ENCODE results near the gene ZNF831. TPM values are rescaled to one million over a fixed set of nuclear protein-coding genes. Genes with fewer than 3 reads are reported as not detected.

Gene ZNF831
- total RNA-seq, 1 donor from 2014 or later = not detected

- no peaks in the 10 kb centered on the region for H3K9me3 Mint-ChIP-seq
- no peaks in the 10 kb centered on the region for H3K36me3 Mint-ChIP-seq (ENCODE audit: low read depth)
- DNase-seq (ENCODE audit: low read depth, low spot score) = no peak
- H3K4me3 Mint-ChIP-seq = no peak overlapping the region
- peaks cover 7% of the 10 kb centered on the region for H3K4me1 Mint-ChIP-seq
- no peak for TF ChIP-seq CTCF (conservative IDR thresholded peaks at IDR 0.05)
- H3K27ac Mint-ChIP-seq (ENCODE audit: unreplicated experiment) = no peak overlapping the region
- H3K27me3 Mint-ChIP-seq (ENCODE audit: low read depth) = peaks cover 86% of the 10 kb centered on the region
Measured at GRCh38 chr20:59301343-59302007, 137.9 kb downstream of the ZNF831 start.

- Mint-ChIP-seq H3K9me3 (no peaks in the 10 kb centered on the region), H3K36me3 (ENCODE audit: low read depth) (no peaks in the 10 kb centered on the region), H3K4me1 (peaks cover 15% of the 10 kb centered on the region), H3K27me3 (ENCODE audit: low read depth) (peaks cover 47% of the 10 kb centered on the region), H3K27ac (ENCODE audit: unreplicated experiment) (no peak overlapping the region), H3K4me3 (no peak overlapping the region)
- DNase-seq (ENCODE audit: low read depth, low spot score) = no peak
- no peak for TF ChIP-seq CTCF (conservative IDR thresholded peaks at IDR 0.05)
Measured at GRCh38 chr20:59305908-59306655, 142.5 kb downstream of the ZNF831 start.

GRCh38 chr20:59307270-59307669, 143.6 kb downstream of the ZNF831 start:
- no peak overlapping the region for H3K4me3 Mint-ChIP-seq
- H3K27me3 Mint-ChIP-seq (ENCODE audit: low read depth) = peaks cover 35% of the 10 kb centered on the region
- H3K36me3 Mint-ChIP-seq (ENCODE audit: low read depth) = no peaks in the 10 kb centered on the region

More at GRCh38 chr20:59307270-59307669, 143.6 kb downstream of the ZNF831 start:
- no peak for TF ChIP-seq CTCF (conservative IDR thresholded peaks at IDR 0.05)
- Mint-ChIP-seq H3K27ac (ENCODE audit: unreplicated experiment) (no peak overlapping the region), H3K4me1 (peaks cover 15% of the 10 kb centered on the region), H3K9me3 (no peaks in the 10 kb centered on the region)
- DNase-seq (ENCODE audit: low read depth, low spot score) = no peak

Other genes with a start within 250 kb of the ZNF831 start
- 117 and 130 TPM in 2 replicates for gene NELFCD, start 182.6 kb upstream of the ZNF831 start, total RNA-seq
- 22.7 and 23.6 TPM in 2 replicates for gene CTSZ, start 156.6 kb upstream of the ZNF831 start, total RNA-seq
- not detected in 2 replicates for gene TUBB1, start 144.4 kb upstream of the ZNF831 start, total RNA-seq
- 66.0 and 74.9 TPM in 2 replicates for gene ATP5F1E, start 131.5 kb upstream of the ZNF831 start, total RNA-seq
- 45.3 and 53.6 TPM in 2 replicates for gene PRELID3B, start 121.0 kb upstream of the ZNF831 start, total RNA-seq
- 0.20 and 0.28 TPM in 2 replicates for gene EDN3, start 136.8 kb downstream of the ZNF831 start, total RNA-seq